Left ventricle myocardium inferior (tissue), 1 donor: ENCODE data around the gene FHIP1A. TPM values are rescaled to one million over a fixed set of nuclear protein-coding genes. Genes with fewer than 3 reads are reported as not detected.

Source experiments
- DNase-seq: peaks from one replicate; pipeline ENCODE4 v3.0.0-alpha.2; 2020
- H3K27ac ChIP-seq: fragments of 200-600 bp; replicated peaks from 2 replicates; pipeline ENCODE4 v1.8.0; 2021
- H3K27me3 ChIP-seq: fragments of 200-600 bp; 2 replicates; pipeline ENCODE4 v1.8.0; 2021; ENCODE audit warnings: low read depth
- H3K36me3 ChIP-seq: fragments of 200-600 bp; 2 replicates; pipeline ENCODE4 v1.8.0; 2021
- H3K4me1 ChIP-seq: fragments of 200-600 bp; 2 replicates; pipeline ENCODE4 v1.8.0; 2021
- H3K4me3 ChIP-seq: fragments of 200-600 bp; 2 replicates; pipeline ENCODE4 v1.8.0; 2021; ENCODE audit warnings: mild to moderate bottlenecking, moderate library complexity
- H3K9me3 ChIP-seq: fragments of 200-600 bp; replicated peaks from 2 replicates; pipeline ENCODE4 v1.8.0; 2021
- CTCF ChIP-seq: fragments of 200-600 bp; IDR thresholded peaks from 2 replicates; pipeline ENCODE4 v1.8.0; 2021; ENCODE audit warnings: antibody characterized with exemption, mild to moderate bottlenecking, borderline replicate concordance
- intact Hi-C: fragments of 100-400 bp; cut with micrococcal nuclease; formaldehyde crosslinking; loops from one replicate; pipeline ENCODE4 v1.11.0; 2022
- total RNA-seq: library from RNA; stranded (reverse); fragmentation: NEBNext Ultra II Directional; extraction: Animal tissue kit (Norgen Biotek cat#: 25700); gene quantifications from one replicate; pipeline ENCODE4 v1.2.1, GENCODE V29; 2021
- donor health status: DM: no; HTN: yes; CAD: no; lungs with severe emphysema.

FHIP1A gene
- total RNA-seq, 1 donor from 2014 or later, result 21.4 TPM

- DNase-seq, result no peak
- Histone ChIP-seq H3K4me3 (no peak overlapping the region), H3K4me1 (peaks cover 20% of the 10 kb centered on the region), H3K36me3 (no peaks in the 10 kb centered on the region), H3K27ac (no peak overlapping the region), H3K27me3 (no peaks in the 10 kb centered on the region), H3K9me3 (no peaks in the 10 kb centered on the region)
- no peak for TF ChIP-seq CTCF
- intact Hi-C loops, result no loop called here
Measured at GRCh38 chr4:151432654-151433053, 23.7 kb downstream of the FHIP1A start.

- intact Hi-C loops, result no loop called here
- Histone ChIP-seq H3K27me3 (no peaks in the 10 kb centered on the region), H3K27ac (no peak overlapping the region), H3K4me1 (peaks cover 19% of the 10 kb centered on the region), H3K36me3 (no peaks in the 10 kb centered on the region), H3K4me3 (no peak overlapping the region), H3K9me3 (no peaks in the 10 kb centered on the region)
- TF ChIP-seq CTCF, result no peak
- no peak for DNase-seq
Measured at GRCh38 chr4:151434183-151434860, 25.3 kb downstream of the FHIP1A start.

GRCh38 chr4:151436093-151436518 is 27.1 kb downstream of the FHIP1A start:
- Histone ChIP-seq H3K4me3 (peak overlapping the region; percentile 29), H3K27ac (peak overlapping the region; percentile 58), H3K36me3 (no peaks in the 10 kb centered on the region), H3K9me3 (no peaks in the 10 kb centered on the region), H3K27me3 (no peaks in the 10 kb centered on the region), H3K4me1 (peaks cover 9% of the 10 kb centered on the region)
- TF ChIP-seq CTCF, result no peak
- no peak for DNase-seq
- intact Hi-C loops, result no loop called here

- no peak for TF ChIP-seq CTCF
- Histone ChIP-seq H3K36me3 (no peaks in the 10 kb centered on the region), H3K4me3 (no peak overlapping the region), H3K4me1 (peaks cover 16% of the 10 kb centered on the region), H3K27ac (no peak overlapping the region), H3K27me3 (no peaks in the 10 kb centered on the region), H3K9me3 (no peaks in the 10 kb centered on the region)
- no peak for DNase-seq
- intact Hi-C loops, result no loop called here
Measured at GRCh38 chr4:151437505-151437904, 28.5 kb downstream of the FHIP1A start.

GRCh38 chr4:151438154-151438553 is 29.2 kb downstream of the FHIP1A start:
- TF ChIP-seq CTCF, result no peak
- peaks cover 16% of the 10 kb centered on the region for H3K4me1 ChIP-seq
- no peaks in the 10 kb centered on the region for H3K27me3 ChIP-seq
- intact Hi-C loops, result no loop called here
- H3K27ac ChIP-seq, result no peak overlapping the region
- no peak for DNase-seq
- H3K4me3 ChIP-seq, result no peak overlapping the region
- no peaks in the 10 kb centered on the region for H3K36me3 ChIP-seq
- H3K9me3 ChIP-seq, result no peaks in the 10 kb centered on the region
